Activated gamma-delta T cell treated with Interleukin-2 at 50 U/mL for 16 hours (primary cell): ENCODE data around the gene IL1R2.

Experiments
- DNase-seq: peaks from one replicate; pipeline ENCODE4 v3.0.0-alpha.2; 2020

IL1R2 gene

GRCh38 chr2:101975171-101975870 lies 16.4 kb upstream of the IL1R2 start:
- DNase-seq, result no peak

- DNase-seq, result no peak
These were observed 14.9 kb upstream of the IL1R2 start for GRCh38 chr2:101976891-101977290.

GRCh38 chr2:101980368-101980767 lies 11.4 kb upstream of the IL1R2 start:
- no peak for DNase-seq

- no peak for DNase-seq
These were observed 10.7 kb upstream of the IL1R2 start for GRCh38 chr2:101981066-101981465.

GRCh38 chr2:101981504-101981903 lies 10.3 kb upstream of the IL1R2 start:
- DNase-seq, result peak; percentile 9

- DNase-seq, result no peak
These were observed 9.2 kb upstream of the IL1R2 start for GRCh38 chr2:101982495-101983029.

GRCh38 chr2:101983486-101983885 lies 8.3 kb upstream of the IL1R2 start:
- no peak for DNase-seq

- no peak for DNase-seq
These were observed 7.8 kb upstream of the IL1R2 start for GRCh38 chr2:101983928-101984327.

GRCh38 chr2:101984656-101985055 lies 7.1 kb upstream of the IL1R2 start:
- no peak for DNase-seq

- no peak for DNase-seq
These were observed 6.5 kb upstream of the IL1R2 start for GRCh38 chr2:101985101-101985792.

GRCh38 chr2:101985793-101986164 lies 6.0 kb upstream of the IL1R2 start:
- DNase-seq, result no peak

GRCh38 chr2:101986376-101986775 lies 5.4 kb upstream of the IL1R2 start:
- DNase-seq, result no peak

GRCh38 chr2:101986804-101987740 lies 4.7 kb upstream of the IL1R2 start:
- peak; percentile 17 for DNase-seq

- no peak for DNase-seq
These were observed 3.9 kb upstream of the IL1R2 start for GRCh38 chr2:101987832-101988231.

GRCh38 chr2:101988541-101988940 lies 3.2 kb upstream of the IL1R2 start:
- no peak for DNase-seq

- no peak for DNase-seq
These were observed 1.9 kb upstream of the IL1R2 start for GRCh38 chr2:101989740-101990460.

- DNase-seq, result no peak
These were observed 2.0 kb downstream of the IL1R2 start for GRCh38 chr2:101993772-101994171.

GRCh38 chr2:101995019-101995418 lies 3.3 kb downstream of the IL1R2 start:
- DNase-seq, result no peak

- no peak for DNase-seq
These were observed 4.0 kb downstream of the IL1R2 start for GRCh38 chr2:101995804-101996203.

GRCh38 chr2:101998556-101998895 lies 6.8 kb downstream of the IL1R2 start:
- no peak for DNase-seq

GRCh38 chr2:101998896-101999789 lies 7.4 kb downstream of the IL1R2 start:
- DNase-seq, result no peak

GRCh38 chr2:102000012-102000411 lies 8.3 kb downstream of the IL1R2 start:
- DNase-seq, result no peak
